Fibroblast of skin of left biceps (primary cell): Measurements from ENCODE around the gene TMED5.
"Not testable (repeated sequence)": the region's sequence is repeated elsewhere in the genome, so short reads cannot be mapped to it uniquely, and the experiment has no call there.

Source experiments
- DNase-seq, 2 experiments: peaks; one replicate each; pipeline ENCODE4 v3.0.0-alpha.2; 2013; ENCODE audit warnings: low read depth in 2 of 2

TMED5 gene

GRCh38 chr1:93171549-93172034 is 8.6 kb downstream of the TMED5 start:
- no peak for DNase-seq

- DNase-seq: not testable (repeated sequence)
Observed at GRCh38 chr1:93170141-93170678, 10.0 kb downstream of the TMED5 start.

- no peak for DNase-seq
Observed at GRCh38 chr1:93167006-93167405, 13.2 kb downstream of the TMED5 start.

- not testable (repeated sequence) for DNase-seq
Observed at GRCh38 chr1:93165895-93166294, 14.3 kb downstream of the TMED5 start.

DNA sequence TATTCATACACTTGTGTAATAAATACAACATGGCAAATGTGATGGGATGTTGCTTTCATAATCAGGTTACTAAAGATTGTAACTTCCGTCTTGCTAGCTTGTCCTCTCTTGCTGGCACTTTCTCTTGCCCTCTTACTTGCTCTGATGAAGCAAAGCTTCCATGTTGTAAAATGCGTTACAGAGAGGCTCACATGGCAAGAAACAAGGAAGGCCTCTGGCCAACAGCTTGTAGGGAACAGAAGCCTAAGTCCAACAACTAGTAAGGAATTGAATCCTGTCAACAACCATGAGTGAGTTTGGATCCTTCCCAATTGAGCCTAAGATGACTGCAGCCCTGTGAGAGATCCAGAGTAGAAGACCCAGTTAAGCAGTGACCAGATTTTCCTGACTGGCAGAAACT is 15.4 kb downstream of the TMED5 start:
- no peak for DNase-seq

GRCh38 chr1:93163314-93163713 is 16.9 kb downstream of the TMED5 start:
- DNase-seq: not testable (repeated sequence)

DNA sequence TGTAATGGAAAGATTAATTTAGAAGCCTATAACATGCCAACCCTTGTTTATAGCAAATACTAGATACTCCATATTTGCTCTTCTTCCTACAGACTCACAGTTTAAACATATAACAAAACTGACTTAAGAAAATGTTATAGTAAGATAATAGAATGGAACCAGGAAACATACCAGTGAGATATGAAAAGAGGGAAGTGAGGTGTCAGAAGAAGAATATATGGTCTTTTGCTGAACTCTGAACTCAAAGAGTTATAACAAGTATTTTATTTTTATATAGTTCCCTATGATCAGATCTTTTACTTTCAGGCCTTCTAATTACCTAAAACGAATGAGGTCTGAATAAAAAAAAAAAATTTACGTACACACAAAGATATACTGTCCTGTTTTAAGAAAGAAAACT is 20.9 kb downstream of the TMED5 start:
- no peak for DNase-seq

- no peak for DNase-seq
Observed at GRCh38 chr1:93155335-93155734, 24.9 kb downstream of the TMED5 start.

- DNase-seq: no peak
Observed at GRCh38 chr1:93154898-93155297, 25.3 kb downstream of the TMED5 start.

- no peak for DNase-seq
Observed at GRCh38 chr1:93152835-93153234, 27.4 kb downstream of the TMED5 start.

GRCh38 chr1:93151474-93151873 is 28.7 kb downstream of the TMED5 start:
- DNase-seq: no peak

GRCh38 chr1:93150729-93151128 is 29.5 kb downstream of the TMED5 start:
- DNase-seq: no peak

DNA sequence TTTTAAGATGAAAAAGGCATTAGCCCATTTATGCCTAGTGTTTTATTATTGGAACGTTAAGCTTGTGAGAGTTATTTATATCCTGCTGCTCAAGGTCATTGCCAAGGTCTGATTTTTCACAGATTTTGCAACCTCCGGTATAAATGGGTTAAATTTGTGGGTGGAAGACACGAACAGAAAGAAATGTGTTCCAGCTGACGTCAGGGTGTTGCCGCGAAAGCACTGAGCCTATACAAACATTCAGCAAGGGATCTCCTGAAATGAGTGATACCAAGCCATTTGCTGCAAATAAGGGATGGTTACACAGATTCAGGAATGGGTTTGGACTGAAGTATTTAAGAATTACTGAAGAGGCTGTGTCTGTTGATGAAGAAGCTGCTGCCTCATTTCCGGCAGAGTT is 32.2 kb downstream of the TMED5 start:
- peak in 1 of 2 experiments; percentile 19 for DNase-seq

DNA sequence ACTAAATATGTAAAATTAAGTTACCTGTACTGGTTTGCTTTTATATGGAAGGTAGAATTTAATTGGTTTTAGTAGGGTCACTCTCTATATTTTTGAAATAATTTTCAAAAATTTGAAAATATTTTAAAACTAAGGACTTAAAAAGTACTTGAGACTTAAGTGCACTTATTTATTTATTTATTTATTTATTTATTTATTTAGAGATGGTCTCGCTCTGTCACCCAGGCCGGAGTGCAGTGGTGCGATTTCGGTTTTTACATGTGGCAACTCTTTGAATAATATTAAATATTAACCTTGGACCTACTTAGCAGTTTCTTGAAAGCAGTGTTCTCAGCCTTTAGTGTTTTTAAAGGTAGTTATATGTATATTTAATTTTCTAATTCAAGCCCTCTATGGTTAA is 36.4 kb downstream of the TMED5 start:
- no peak for DNase-seq

DNA sequence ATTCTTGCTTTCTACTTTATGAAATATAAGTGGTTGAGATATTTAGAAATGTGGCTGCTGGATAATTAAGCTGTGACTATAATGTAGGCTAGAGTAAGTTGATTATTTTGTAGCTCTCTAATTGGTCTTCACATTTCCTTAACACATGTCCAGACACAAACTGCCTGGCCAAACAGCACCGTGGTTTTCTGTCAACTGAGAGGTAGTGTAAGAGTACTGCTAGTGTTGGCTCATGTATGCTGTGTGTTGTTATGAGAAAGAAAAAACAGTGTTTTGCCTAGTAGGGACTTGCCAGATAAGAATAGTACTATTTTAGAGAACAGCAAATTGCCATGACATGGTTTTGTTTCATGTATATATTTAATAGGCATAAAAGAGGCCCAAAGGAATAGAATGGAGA is 37.1 kb downstream of the TMED5 start:
- no peak for DNase-seq

GRCh38 chr1:93142161-93142560 is 38.1 kb downstream of the TMED5 start:
- DNase-seq: no peak

GRCh38 chr1:93140106-93140505 is 40.1 kb downstream of the TMED5 start:
- no peak for DNase-seq

- no peak for DNase-seq
Observed at GRCh38 chr1:93137604-93138292, 42.5 kb downstream of the TMED5 start.

- no peak for DNase-seq
Observed at GRCh38 chr1:93136445-93136844, 43.8 kb downstream of the TMED5 start.

GRCh38 chr1:93132638-93133037 is 47.6 kb downstream of the TMED5 start:
- no peak for DNase-seq

GRCh38 chr1:93129507-93130099 is 50.6 kb downstream of the TMED5 start:
- no peak for DNase-seq

GRCh38 chr1:93124556-93125355 is 55.5 kb downstream of the TMED5 start:
- DNase-seq: no peak
